NB4 (cell line): ENCODE results near the gene PAQR8.
A peak's percentile ranks its signal among the peaks of the same experiment; 100 is the strongest.

ENCODE experiments used
- DNase-seq: peaks from one replicate; pipeline ENCODE4 v3.0.0; 2010; ENCODE audit warnings: low read depth
- H3K4me3 ChIP-seq: one replicate; pipeline ENCODE4 v1.5.1; 2011; ENCODE audit warnings: mild to moderate bottlenecking, low read depth, low read length, moderate library complexity
- CTCF ChIP-seq: IDR thresholded peaks from one replicate; pipeline ENCODE4 v1.5.1; 2012; ENCODE audit warnings: low read depth, low read length
- MAX ChIP-seq: IDR thresholded peaks from 2 replicates; pipeline ENCODE4 v1.6.1; 2011; ENCODE audit warnings: low read depth, low read length
- MYC ChIP-seq: IDR thresholded peaks from 2 replicates; pipeline ENCODE4 v1.6.1; 2011; ENCODE audit warnings: low read depth, low read length
- POLR2A ChIP-seq: IDR thresholded peaks from 2 replicates; pipeline ENCODE4 v1.6.1; 2011; ENCODE audit warnings: mild to moderate bottlenecking; ENCODE audit not compliant: insufficient read length; ENCODE audit errors: extremely low read depth

The PAQR8 gene

GRCh38 chr6:52330470-52330869, 31.5 kb upstream of the PAQR8 start:
- TF ChIP-seq MYC (no peak), CTCF (no peak), POLR2A (no peak), MAX (no peak)
- DNase-seq: peak; percentile 33
- no peak overlapping the region for H3K4me3 ChIP-seq

- DNase-seq: no peak
- H3K4me3 ChIP-seq: no peak overlapping the region
- TF ChIP-seq MYC (no peak), CTCF (no peak), POLR2A (no peak), MAX (no peak)
These were observed 30.0 kb upstream of the PAQR8 start for GRCh38 chr6:52331793-52332457.

GRCh38 chr6:52333840-52334200, 28.1 kb upstream of the PAQR8 start:
- DNase-seq: no peak
- no peak for TF ChIP-seq MAX
- TF ChIP-seq CTCF: no peak
- no peak overlapping the region for H3K4me3 ChIP-seq

GRCh38 chr6:52335576-52335975, 26.4 kb upstream of the PAQR8 start:
- H3K4me3 ChIP-seq: no peak overlapping the region
- TF ChIP-seq MAX (no peak), CTCF (no peak), MYC (no peak), POLR2A (no peak)
- DNase-seq: no peak

- no peak for DNase-seq
- TF ChIP-seq POLR2A (no peak), MAX (no peak)
- H3K4me3 ChIP-seq: no peak overlapping the region
These were observed 24.9 kb upstream of the PAQR8 start for GRCh38 chr6:52336919-52337561.

GRCh38 chr6:52337633-52338290, 24.2 kb upstream of the PAQR8 start:
- no peak for TF ChIP-seq POLR2A
- TF ChIP-seq CTCF: no peak
- no peak for TF ChIP-seq MAX
- no peak for TF ChIP-seq MYC
- DNase-seq: no peak
- no peak overlapping the region for H3K4me3 ChIP-seq
